Fibroblast of lung (primary cell): ENCODE data around the gene DOLPP1. TPM values are rescaled to one million over a fixed set of nuclear protein-coding genes. Genes with fewer than 3 reads are reported as not detected.

Experiments
- DNase-seq, 2 donors: peaks; one replicate each; pipeline versions ENCODE4 v3.0.0 to v3.0.0-alpha.2; 2010; ENCODE audit warnings: low read depth in 2 of 2
- H2AFZ ChIP-seq: 2 replicates; pipeline ENCODE4 v1.5.1; 2012; ENCODE audit warnings: low read length, control low read depth, inconsistent platforms
- H3K27ac ChIP-seq: 2 replicates; pipeline ENCODE4 v1.5.1; 2011; ENCODE audit warnings: low read length, control low read depth; ENCODE audit not compliant: insufficient read depth
- H3K27me3 ChIP-seq: 2 replicates; pipeline ENCODE4 v1.5.1; 2011; ENCODE audit warnings: mild to moderate bottlenecking, low read length; ENCODE audit not compliant: control insufficient read depth, insufficient read depth
- H3K36me3 ChIP-seq: 2 replicates; pipeline ENCODE4 v1.5.1; 2011; ENCODE audit warnings: low read length; ENCODE audit not compliant: control insufficient read depth, insufficient read depth
- H3K4me1 ChIP-seq: 2 replicates; pipeline ENCODE4 v1.5.1; 2011; ENCODE audit warnings: low read length; ENCODE audit not compliant: control insufficient read depth, insufficient read depth; ENCODE audit errors: extremely low read depth
- H3K4me2 ChIP-seq: 2 replicates; pipeline ENCODE4 v1.5.1; 2011; ENCODE audit warnings: low read length, control low read depth; ENCODE audit not compliant: insufficient read depth; ENCODE audit errors: extremely low read depth
- H3K4me3 ChIP-seq, 4 experiments: fragments of 200-600 bp in 1 of 4; sonication (generic) in 1 of 4; replicated peaks in 1 of 4; 2 replicates each; pipeline ENCODE4 v1.5.1; 2011 to 2016; ENCODE audit warnings: low read length in 4 of 4, low read depth in 3 of 4, mild to moderate bottlenecking in 3 of 4, control low read depth in 2 of 4, inconsistent platforms in 1 of 4, mixed read lengths in 1 of 4; ENCODE audit not compliant: insufficient read depth in 1 of 4; ENCODE audit errors: control extremely low read depth in 1 of 4
- H3K79me2 ChIP-seq: 2 replicates; pipeline ENCODE4 v1.5.1; 2012; ENCODE audit warnings: mild to moderate bottlenecking, low read length, inconsistent platforms; ENCODE audit not compliant: control insufficient read depth, insufficient read depth
- H3K9ac ChIP-seq: 2 replicates; pipeline ENCODE4 v1.5.1; 2011; ENCODE audit warnings: mild to moderate bottlenecking, low read length, control low read depth; ENCODE audit not compliant: insufficient read depth
- H3K9me3 ChIP-seq: 2 replicates; pipeline ENCODE4 v1.5.1; 2012; ENCODE audit warnings: low read depth, low read length; ENCODE audit not compliant: control insufficient read depth, insufficient read depth
- H4K20me1 ChIP-seq: 2 replicates; pipeline ENCODE4 v1.5.1; 2011; ENCODE audit warnings: low read length; ENCODE audit not compliant: control insufficient read depth, insufficient read depth; ENCODE audit errors: extremely low read depth
- CTCF ChIP-seq, 2 donors: IDR thresholded peaks in 1 of 2; conservative IDR thresholded peaks in 1 of 2; 1 replicate in 1 of 2; 2 replicates in 1 of 2; pipeline ENCODE4 v1.5.1; 2011 to 2012; ENCODE audit warnings: low read length in 2 of 2, control low read depth in 1 of 2, inconsistent platforms in 1 of 2, low read depth in 1 of 2, mild to moderate bottlenecking in 1 of 2
- EZH2 ChIP-seq: IDR thresholded peaks from 2 replicates; pipeline ENCODE4 v1.5.1; 2012; ENCODE audit warnings: low read length, control low read depth, mild to moderate bottlenecking; ENCODE audit errors: missing control alignments
- polyA plus RNA-seq, 2 donors: library from polyadenylated mRNA; depleted of rRNA in 1 of 2; stranded (reverse) in 1 of 2; unstranded in 1 of 2; fragments of >200 nt; gene quantifications; 2 replicates each; pipeline ENCODE4 v1.2.1, GENCODE V29; 2011 to 2012; ENCODE audit warnings: missing spikeins in 1 of 2
- total RNA-seq: library from RNA; depleted of rRNA; stranded (reverse); fragments of >200 nt; gene quantifications from 2 replicates; pipeline ENCODE4 v1.2.1, GENCODE V29; 2014

Gene DOLPP1
- total and polyA plus RNA-seq, 2 donors (not counting 1 experiment from before 2014, with no cell fraction given): 7.4 to 9.7 TPM

GRCh38 chr9:129105857-129106694, 25.2 kb downstream of the DOLPP1 start:
- no peak overlapping the region for H3K27ac ChIP-seq
- peaks cover 9% of the 10 kb centered on the region for H3K36me3 ChIP-seq
- H3K4me2 ChIP-seq: no peak overlapping the region
- H2AFZ ChIP-seq: no peak overlapping the region
- H3K9ac ChIP-seq: no peak overlapping the region
- H3K9me3 ChIP-seq: no peaks in the 10 kb centered on the region
- no peak overlapping the region for H3K4me3 ChIP-seq
- peaks cover 2% of the 10 kb centered on the region for H3K79me2 ChIP-seq
- DNase-seq: no peak
- H4K20me1 ChIP-seq: no peaks in the 10 kb centered on the region
- peaks cover 4% of the 10 kb centered on the region for H3K4me1 ChIP-seq
- H3K27me3 ChIP-seq: no peaks in the 10 kb centered on the region
- no peak for TF ChIP-seq CTCF (conservative IDR thresholded peaks at IDR 0.05 in 1 of 2, IDR thresholded peaks at IDR 0.05 in 1 of 2; ENCODE audit: low read depth in 1 of 2, low read length in 2 of 2)
- TF ChIP-seq EZH2: no peak

- H3K9me3 ChIP-seq: no peaks in the 10 kb centered on the region
- no peak overlapping the region for H3K27ac ChIP-seq
- no peak overlapping the region for H3K4me2 ChIP-seq
- TF ChIP-seq EZH2: no peak
- DNase-seq: no peak
- H4K20me1 ChIP-seq: no peaks in the 10 kb centered on the region
- peaks cover 4% of the 10 kb centered on the region for H3K4me1 ChIP-seq
- H3K36me3 ChIP-seq: peaks cover 4% of the 10 kb centered on the region
- no peak overlapping the region for H3K4me3 ChIP-seq
- peaks cover 11% of the 10 kb centered on the region for H3K79me2 ChIP-seq
- H3K27me3 ChIP-seq: no peaks in the 10 kb centered on the region
- H3K9ac ChIP-seq: no peak overlapping the region
- no peak overlapping the region for H2AFZ ChIP-seq
Observed at GRCh38 chr9:129107651-129108050, 26.7 kb downstream of the DOLPP1 start.

DNA sequence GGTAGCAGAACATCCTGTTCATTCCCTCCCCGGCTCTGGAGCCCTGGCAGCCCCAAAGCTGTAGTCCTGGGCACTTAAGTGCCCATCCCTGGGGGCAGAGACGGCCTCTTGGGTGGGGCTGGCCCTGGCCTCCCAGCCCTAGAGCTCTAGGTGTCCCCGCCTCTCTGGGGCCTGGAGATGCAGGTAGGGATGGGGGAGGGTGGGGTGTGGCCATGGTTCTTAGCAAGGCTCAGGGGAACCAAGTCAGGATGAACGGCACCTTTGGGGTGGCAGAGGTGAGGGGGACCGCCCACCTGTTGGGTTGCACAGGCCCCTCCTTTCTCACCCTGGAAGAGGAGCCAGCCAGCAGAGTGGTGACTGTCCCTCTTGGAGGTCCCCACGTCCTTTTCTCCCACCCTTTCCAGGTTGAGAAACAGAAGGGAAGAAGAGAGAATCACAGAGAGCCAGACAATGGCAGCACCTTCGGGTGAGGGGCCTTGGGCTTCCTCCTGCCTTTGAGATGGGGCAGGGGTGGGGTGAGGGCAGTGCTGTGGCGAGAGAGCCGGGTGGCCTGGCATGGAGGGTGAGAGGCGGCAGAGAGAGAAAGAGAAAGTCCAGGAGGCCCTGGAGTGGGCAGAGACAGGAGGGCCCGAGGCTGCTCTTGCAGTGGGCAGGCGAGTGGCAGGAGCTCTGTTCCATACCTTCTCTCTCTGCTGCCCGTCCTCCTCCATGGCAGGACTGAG, 27.3 kb downstream of the DOLPP1 start:
- H2AFZ ChIP-seq: no peak overlapping the region
- H3K9ac ChIP-seq: no peak overlapping the region
- TF ChIP-seq CTCF (conservative IDR thresholded peaks at IDR 0.05 in 1 of 2, IDR thresholded peaks at IDR 0.05 in 1 of 2; ENCODE audit: low read depth in 1 of 2, low read length in 2 of 2) (no peak), EZH2 (no peak)
- H3K36me3 ChIP-seq: peaks cover 4% of the 10 kb centered on the region
- H4K20me1 ChIP-seq: no peaks in the 10 kb centered on the region
- H3K4me1 ChIP-seq: peaks cover 4% of the 10 kb centered on the region
- DNase-seq: no peak
- no peak overlapping the region for H3K27ac ChIP-seq
- H3K27me3 ChIP-seq: no peaks in the 10 kb centered on the region
- H3K4me3 ChIP-seq: no peak overlapping the region
- H3K4me2 ChIP-seq: no peak overlapping the region
- H3K9me3 ChIP-seq: no peaks in the 10 kb centered on the region
- H3K79me2 ChIP-seq: peaks cover 15% of the 10 kb centered on the region
